ENCODE results near the gene JPH2. TPM values are rescaled to one million over a fixed set of nuclear protein-coding genes. Genes with fewer than 3 reads are reported as not detected.

JPH2 gene
- total RNA-seq, 1 donor from 2014 or later, result 18.5 TPM

DNA sequence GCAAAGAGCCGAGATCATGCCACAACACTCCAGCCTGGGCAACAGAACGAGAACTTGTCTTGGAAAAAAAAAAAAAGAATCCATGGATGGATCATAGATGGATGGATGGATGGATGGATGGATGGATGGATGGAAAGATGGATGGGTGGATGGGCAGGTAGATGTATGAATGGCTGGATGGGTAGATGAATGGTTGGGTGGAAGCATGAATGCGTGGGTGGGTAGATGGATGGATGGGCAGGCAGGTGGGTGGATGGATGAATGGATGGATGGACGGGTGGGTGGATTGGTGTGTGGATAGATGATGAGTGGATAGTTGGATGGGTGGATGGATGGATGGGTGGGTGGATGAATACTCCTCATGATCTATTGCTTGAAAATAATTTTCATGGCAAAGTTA lies 1.4 kb downstream of the JPH2 start:
- Histone ChIP-seq H3K4me3 (ENCODE audit: insufficient read depth, low read depth, low read length) (no peak overlapping the region), H3K4me1 (ENCODE audit: insufficient read depth, low read length) (peaks cover 18% of the 10 kb centered on the region), H3K27ac (ENCODE audit: low read depth, low read length) (no peak overlapping the region), H3K27me3 (ENCODE audit: insufficient read depth, low read length) (no peaks in the 10 kb centered on the region), H3K9me3 (ENCODE audit: insufficient read depth, low read depth, low read length) (no peaks in the 10 kb centered on the region), H3K9ac (ENCODE audit: low read length) (no peak overlapping the region), H3K36me3 (ENCODE audit: insufficient read depth, low read length) (no peaks in the 10 kb centered on the region), H3K79me2 (ENCODE audit: insufficient read depth, low read length) (peaks cover 4% of the 10 kb centered on the region), H4K20me1 (ENCODE audit: insufficient read depth, low read length) (no peaks in the 10 kb centered on the region), H3K4me2 (ENCODE audit: low read length) (no peak overlapping the region), H2AFZ (ENCODE audit: low read depth, low read length) (no peak overlapping the region)
- no peaks in the 10 kb centered on the region for H3K9me3 Mint-ChIP-seq (ENCODE audit: unreplicated experiment)
- no peak for FAIRE-seq
- peak overlapping the region; percentile 27 for H3K27ac Mint-ChIP-seq (ENCODE audit: unreplicated experiment)
- peaks cover 51% of the 10 kb centered on the region for H3K4me1 Mint-ChIP-seq (ENCODE audit: low read depth, unreplicated experiment)
- TF ChIP-seq, protein P1, sequence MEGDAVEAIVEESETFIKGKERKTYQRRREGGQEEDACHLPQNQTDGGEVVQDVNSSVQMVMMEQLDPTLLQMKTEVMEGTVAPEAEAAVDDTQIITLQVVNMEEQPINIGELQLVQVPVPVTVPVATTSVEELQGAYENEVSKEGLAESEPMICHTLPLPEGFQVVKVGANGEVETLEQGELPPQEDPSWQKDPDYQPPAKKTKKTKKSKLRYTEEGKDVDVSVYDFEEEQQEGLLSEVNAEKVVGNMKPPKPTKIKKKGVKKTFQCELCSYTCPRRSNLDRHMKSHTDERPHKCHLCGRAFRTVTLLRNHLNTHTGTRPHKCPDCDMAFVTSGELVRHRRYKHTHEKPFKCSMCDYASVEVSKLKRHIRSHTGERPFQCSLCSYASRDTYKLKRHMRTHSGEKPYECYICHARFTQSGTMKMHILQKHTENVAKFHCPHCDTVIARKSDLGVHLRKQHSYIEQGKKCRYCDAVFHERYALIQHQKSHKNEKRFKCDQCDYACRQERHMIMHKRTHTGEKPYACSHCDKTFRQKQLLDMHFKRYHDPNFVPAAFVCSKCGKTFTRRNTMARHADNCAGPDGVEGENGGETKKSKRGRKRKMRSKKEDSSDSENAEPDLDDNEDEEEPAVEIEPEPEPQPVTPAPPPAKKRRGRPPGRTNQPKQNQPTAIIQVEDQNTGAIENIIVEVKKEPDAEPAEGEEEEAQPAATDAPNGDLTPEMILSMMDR (IDR thresholded peaks at IDR 0.05; ENCODE audit: insufficient read depth, low read depth, low read length), result no peak
- no peak for TF ChIP-seq EZH2 (IDR thresholded peaks at IDR 0.05; ENCODE audit: insufficient read depth, low read length)
- no peak for DNase-seq (ENCODE audit: low read depth)
- peak overlapping the region; percentile 80 for H3K4me3 Mint-ChIP-seq (ENCODE audit: unreplicated experiment)
- H3K27me3 Mint-ChIP-seq (ENCODE audit: low read depth, unreplicated experiment), result no peaks in the 10 kb centered on the region
- H3K36me3 Mint-ChIP-seq (ENCODE audit: low read depth, unreplicated experiment), result peaks cover 5% of the 10 kb centered on the region

DNA sequence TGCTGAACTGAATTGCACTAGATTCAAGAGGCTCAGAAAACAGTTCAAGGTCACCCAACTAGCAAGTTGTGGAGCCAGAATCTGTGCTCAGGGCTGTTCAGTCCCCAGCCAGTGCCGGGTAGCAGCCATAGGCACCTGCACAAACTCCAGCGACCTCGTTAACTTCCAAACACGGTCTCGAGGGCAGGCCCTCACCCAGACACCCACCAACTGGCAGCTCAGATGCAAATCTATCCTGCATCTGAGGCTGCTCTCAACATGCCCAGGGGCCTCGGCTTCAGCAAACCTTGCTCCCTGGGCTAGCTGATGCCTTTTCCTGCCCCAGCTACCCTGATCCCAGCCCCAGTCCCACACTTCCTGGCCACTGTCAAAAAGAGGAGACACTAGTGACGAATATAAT lies 3.7 kb downstream of the JPH2 start:
- no peak for DNase-seq (ENCODE audit: low read depth)
- no peaks in the 10 kb centered on the region for H4K20me1 ChIP-seq (ENCODE audit: insufficient read depth, low read length)
- H3K9me3 ChIP-seq (ENCODE audit: insufficient read depth, low read depth, low read length), result no peaks in the 10 kb centered on the region
- H3K27ac ChIP-seq (ENCODE audit: low read depth, low read length), result no peak overlapping the region
- H3K27ac Mint-ChIP-seq (ENCODE audit: unreplicated experiment), result no peak overlapping the region
- no peaks in the 10 kb centered on the region for H3K36me3 ChIP-seq (ENCODE audit: insufficient read depth, low read length)
- no peaks in the 10 kb centered on the region for H3K9me3 Mint-ChIP-seq (ENCODE audit: unreplicated experiment)
- peaks cover 47% of the 10 kb centered on the region for H3K4me1 Mint-ChIP-seq (ENCODE audit: low read depth, unreplicated experiment)
- peaks cover 18% of the 10 kb centered on the region for H3K4me1 ChIP-seq (ENCODE audit: insufficient read depth, low read length)
- H2AFZ ChIP-seq (ENCODE audit: low read depth, low read length), result no peak overlapping the region
- H3K4me2 ChIP-seq (ENCODE audit: low read length), result no peak overlapping the region
- no peak for TF ChIP-seq EZH2 (IDR thresholded peaks at IDR 0.05; ENCODE audit: insufficient read depth, low read length)
- TF ChIP-seq, protein P1 (IDR thresholded peaks at IDR 0.05; ENCODE audit: insufficient read depth, low read depth, low read length), result no peak
- H3K79me2 ChIP-seq (ENCODE audit: insufficient read depth, low read length), result peaks cover 4% of the 10 kb centered on the region
- no peak overlapping the region for H3K4me3 Mint-ChIP-seq (ENCODE audit: unreplicated experiment)
- H3K4me3 ChIP-seq (ENCODE audit: insufficient read depth, low read depth, low read length), result no peak overlapping the region
- no peaks in the 10 kb centered on the region for H3K27me3 Mint-ChIP-seq (ENCODE audit: low read depth, unreplicated experiment)
- no peak overlapping the region for H3K9ac ChIP-seq (ENCODE audit: low read length)
- no peak for FAIRE-seq
- H3K27me3 ChIP-seq (ENCODE audit: insufficient read depth, low read length), result no peaks in the 10 kb centered on the region
- peaks cover 7% of the 10 kb centered on the region for H3K36me3 Mint-ChIP-seq (ENCODE audit: low read depth, unreplicated experiment)

DNA sequence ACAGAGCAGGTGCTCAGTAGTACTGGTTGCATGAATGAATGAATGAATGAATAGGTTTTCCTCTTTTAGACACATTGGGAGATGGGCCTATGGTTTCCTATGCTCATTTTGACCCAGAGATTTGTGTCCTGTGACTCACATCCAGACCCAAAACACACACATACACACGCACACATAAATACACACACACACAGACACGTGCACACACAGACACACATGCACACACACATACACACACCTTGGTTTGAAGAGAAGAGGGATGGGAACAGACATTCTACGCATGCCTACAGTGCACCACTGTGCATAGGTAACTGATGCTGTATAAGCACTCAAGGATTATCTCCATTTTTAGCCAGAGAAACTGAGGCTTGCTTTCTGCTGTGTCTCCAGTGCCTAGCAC lies 4.1 kb downstream of the JPH2 start:
- no peak for FAIRE-seq

More for the DNA sequence above, 4.1 kb downstream of the JPH2 start:
- Histone ChIP-seq H3K27ac (ENCODE audit: low read depth, low read length) (no peak overlapping the region), H3K79me2 (ENCODE audit: insufficient read depth, low read length) (peaks cover 4% of the 10 kb centered on the region), H3K27me3 (ENCODE audit: insufficient read depth, low read length) (no peaks in the 10 kb centered on the region), H3K9ac (ENCODE audit: low read length) (no peak overlapping the region), H4K20me1 (ENCODE audit: insufficient read depth, low read length) (no peaks in the 10 kb centered on the region), H3K9me3 (ENCODE audit: insufficient read depth, low read depth, low read length) (no peaks in the 10 kb centered on the region), H3K4me2 (ENCODE audit: low read length) (no peak overlapping the region), H3K4me3 (ENCODE audit: insufficient read depth, low read depth, low read length) (no peak overlapping the region), H3K36me3 (ENCODE audit: insufficient read depth, low read length) (no peaks in the 10 kb centered on the region), H3K4me1 (ENCODE audit: insufficient read depth, low read length) (peaks cover 15% of the 10 kb centered on the region), H2AFZ (ENCODE audit: low read depth, low read length) (no peak overlapping the region)
- Mint-ChIP-seq H3K9me3 (ENCODE audit: unreplicated experiment) (no peaks in the 10 kb centered on the region), H3K27ac (ENCODE audit: unreplicated experiment) (no peak overlapping the region), H3K4me1 (ENCODE audit: low read depth, unreplicated experiment) (peaks cover 43% of the 10 kb centered on the region), H3K27me3 (ENCODE audit: low read depth, unreplicated experiment) (no peaks in the 10 kb centered on the region), H3K36me3 (ENCODE audit: low read depth, unreplicated experiment) (peaks cover 10% of the 10 kb centered on the region), H3K4me3 (ENCODE audit: unreplicated experiment) (peak overlapping the region; percentile 79)
- TF ChIP-seq EZH2 (IDR thresholded peaks at IDR 0.05; ENCODE audit: insufficient read depth, low read length), result no peak
- TF ChIP-seq, protein P1 (IDR thresholded peaks at IDR 0.05; ENCODE audit: insufficient read depth, low read depth, low read length), result no peak
- no peak for DNase-seq (ENCODE audit: low read depth)
